SK-N-MC (cell line): ENCODE measurements around the gene SPATC1L.

Source experiments
- EZH2 ChIP-seq: fragments of 200-600 bp; sonication (generic); IDR thresholded peaks from one replicate; pipeline ENCODE4 v1.6.1; 2017; ENCODE audit warnings: antibody characterized with exemption
- FOXP2 ChIP-seq: optimal IDR thresholded peaks from 2 replicates; pipeline ENCODE3; 2011; ENCODE audit warnings: mild to moderate bottlenecking, moderate library complexity; ENCODE audit not compliant: insufficient read depth; ENCODE audit errors: extremely low read length, control extremely low read depth
- POLR2AphosphoS5 ChIP-seq: IDR thresholded peaks from 2 replicates; pipeline ENCODE4 v1.6.1; 2012; ENCODE audit warnings: mild to moderate bottlenecking, low read depth, low read length, borderline replicate concordance

- TF ChIP-seq POLR2AphosphoS5 (no peak), EZH2 (no peak), FOXP2 (no peak)
Observed at GRCh38 chr21:46208761-46209721, 24.8 kb upstream of the SPATC1L start.
